Naive thymus-derived CD4-positive, alpha-beta T cell (primary cell): ENCODE measurements around the gene MED10. TPM values are rescaled to one million over a fixed set of nuclear protein-coding genes. Genes with fewer than 3 reads are reported as not detected.

Source experiments
- ATAC-seq: fragments of 150-1000 bp; cut with Tn5 transposase; 2 replicates; pipeline ENCODE4 v1.10.0; 2021; ENCODE audit warnings: mild to moderate bottlenecking, moderate library complexity
- CTCF ChIA-PET: fragments of 350-600 bp; sonication (Branson Sonifier 250); formaldehyde crosslinking; loops from one replicate; lab custom pipeline; 2021; ENCODE audit warnings: antibody characterized with exemption; lab: Charles Lee
- POLR2A ChIA-PET: fragments of 350-600 bp; sonication (Branson Sonifier 250); formaldehyde crosslinking; loops from one replicate; lab custom pipeline; 2021; ENCODE audit warnings: antibody characterized with exemption, inconsistent platforms; lab: Charles Lee
- DNase-seq, 9 donors: peaks; one replicate each; pipeline versions ENCODE4 v3.0.0 to v3.0.0-alpha.2; 2020 to 2022; ENCODE audit warnings: mixed read lengths in 1 of 9
- H3K27ac ChIP-seq: one replicate; pipeline ENCODE4 v1.7.0; 2013; ENCODE audit warnings: mild to moderate bottlenecking, low read depth, low read length, moderate library complexity
- H3K27me3 ChIP-seq, 2 donors: one replicate each; pipeline ENCODE4 v1.7.0; 2013; ENCODE audit warnings: low read length in 2 of 2, mild to moderate bottlenecking in 2 of 2, moderate library complexity in 2 of 2; ENCODE audit not compliant: control insufficient read depth in 2 of 2, insufficient read depth in 2 of 2
- H3K36me3 ChIP-seq, 3 experiments: 1 replicate in 2 of 3; 2 replicates in 1 of 3; pipeline ENCODE4 v1.7.0; 2013; ENCODE audit warnings: low read length in 3 of 3, mild to moderate bottlenecking in 3 of 3, moderate library complexity in 1 of 3; ENCODE audit not compliant: insufficient read depth in 3 of 3, control insufficient read depth in 2 of 3
- H3K4me1 ChIP-seq, 2 donors: one replicate each; pipeline ENCODE4 v1.7.0; 2013; ENCODE audit warnings: low read length in 2 of 2, mild to moderate bottlenecking in 2 of 2, moderate library complexity in 1 of 2; ENCODE audit not compliant: control insufficient read depth in 2 of 2, insufficient read depth in 2 of 2
- H3K4me3 ChIP-seq: 2 replicates; pipeline ENCODE4 v1.7.0; 2013; ENCODE audit warnings: mild to moderate bottlenecking, low read length
- H3K9me3 ChIP-seq, 3 experiments: 1 replicate in 2 of 3; 2 replicates in 1 of 3; pipeline ENCODE4 v1.7.0; 2013; ENCODE audit warnings: low read length in 3 of 3; ENCODE audit not compliant: control insufficient read depth in 2 of 3
- H3K27ac Mint-ChIP-seq, 9 donors: one replicate each; pipeline ENCODE4 v1.8.0; 2020 to 2022; ENCODE audit warnings: mixed read lengths in 9 of 9, mild to moderate bottlenecking in 8 of 9, moderate library complexity in 5 of 9, inconsistent platforms in 2 of 9
- H3K27me3 Mint-ChIP-seq, 5 donors: one replicate each; pipeline ENCODE4 v1.8.0; 2021 to 2022; ENCODE audit warnings: mixed read lengths in 5 of 5, mild to moderate bottlenecking in 1 of 5
- H3K36me3 Mint-ChIP-seq, 5 donors: one replicate each; pipeline ENCODE4 v1.8.0; 2020 to 2022; ENCODE audit warnings: mixed read lengths in 5 of 5, mild to moderate bottlenecking in 3 of 5, inconsistent platforms in 1 of 5
- H3K4me1 Mint-ChIP-seq, 7 donors: one replicate each; pipeline ENCODE4 v1.8.0; 2020 to 2022; ENCODE audit warnings: mixed read lengths in 7 of 7, mild to moderate bottlenecking in 3 of 7, inconsistent platforms in 1 of 7
- H3K4me3 Mint-ChIP-seq, 10 donors: one replicate each; pipeline ENCODE4 v1.8.0; 2020 to 2022; ENCODE audit warnings: mild to moderate bottlenecking in 10 of 10, mixed read lengths in 10 of 10, moderate library complexity in 6 of 10, inconsistent platforms in 2 of 10
- H3K9me3 Mint-ChIP-seq, 11 donors: one replicate each; pipeline ENCODE4 v1.8.0; 2020 to 2022; ENCODE audit warnings: mixed read lengths in 11 of 11, mild to moderate bottlenecking in 4 of 11, inconsistent platforms in 1 of 11, moderate library complexity in 1 of 11
- intact Hi-C, 2 donors: fragments of 100-400 bp; cut with micrococcal nuclease; formaldehyde crosslinking; loops; one replicate each; pipeline ENCODE4 v1.15.1; 2023
- polyA plus RNA-seq, 2 donors: library from polyadenylated mRNA; unstranded; fragments of 300-500 nt; fragmentation: Illumina TruSeq; gene quantifications; one replicate each; pipeline ENCODE4 v1.2.3, GENCODE V29; 2021
- total RNA-seq, 6 experiments: library from RNA in 5 of 6; stranded (reverse) in 5 of 6; gene quantifications; 1 replicate in 5 of 6; 2 replicates in 1 of 6; pipeline ENCODE4 v1.2.3 and lab custom pipeline; 2021 to 2026

The MED10 gene
- total and polyA plus RNA-seq, 7 experiments from 2014 or later = 46.0 to 121 (median 62.2) TPM

GRCh38 chr5:6408260-6408596 lies 29.9 kb upstream of the MED10 start:
- H3K4me1 ChIP-seq = no peaks in the 10 kb centered on the region
- H3K27ac Mint-ChIP-seq = peak overlapping the region in 1 of 9 donors; percentile 36
- peaks cover 0 to 4% (median 0%) of the 10 kb centered on the region in 11 donors for H3K9me3 Mint-ChIP-seq
- H3K27ac ChIP-seq = no peak overlapping the region
- no peak overlapping the region for H3K4me3 Mint-ChIP-seq
- CTCF ChIA-PET = no interaction called here
- POLR2A ChIA-PET = no interaction called here
- peaks cover 0 to 1% (median 0%) of the 10 kb centered on the region in 7 donors for H3K4me1 Mint-ChIP-seq
- H3K36me3 Mint-ChIP-seq = no peaks in the 10 kb centered on the region
- H3K36me3 ChIP-seq = no peaks in the 10 kb centered on the region
- H3K27me3 ChIP-seq = no peaks in the 10 kb centered on the region
- DNase-seq = no peak
- intact Hi-C loops = no loop called here
- H3K9me3 ChIP-seq = no peaks in the 10 kb centered on the region
- H3K27me3 Mint-ChIP-seq = peaks cover 0 to 35% (median 4%) of the 10 kb centered on the region in 5 donors
- ATAC-seq = no peak
- H3K4me3 ChIP-seq = no peak overlapping the region

- Histone ChIP-seq H3K9me3 (no peaks in the 10 kb centered on the region), H3K36me3 (no peaks in the 10 kb centered on the region), H3K27ac (no peak overlapping the region), H3K4me3 (no peak overlapping the region), H3K27me3 (no peaks in the 10 kb centered on the region), H3K4me1 (no peaks in the 10 kb centered on the region)
- POLR2A ChIA-PET = no interaction called here
- peaks cover 0 to 4% (median 0%) of the 10 kb centered on the region in 11 donors for H3K9me3 Mint-ChIP-seq
- H3K4me1 Mint-ChIP-seq = peaks cover 0 to 4% (median 0%) of the 10 kb centered on the region in 7 donors
- DNase-seq (no peak), ATAC-seq (no peak)
- CTCF ChIA-PET = no interaction called here
- no peaks in the 10 kb centered on the region for H3K36me3 Mint-ChIP-seq
- peaks cover 3 to 38% (median 9%) of the 10 kb centered on the region in 5 donors for H3K27me3 Mint-ChIP-seq
- intact Hi-C loops = no loop called here
- no peak overlapping the region for H3K4me3 Mint-ChIP-seq
- no peak overlapping the region for H3K27ac Mint-ChIP-seq
These were observed 29.4 kb upstream of the MED10 start for GRCh38 chr5:6407558-6408259.

- DNase-seq = no peak
- intact Hi-C loops = no loop called here
These were observed 27.2 kb upstream of the MED10 start for GRCh38 chr5:6405591-6405990.

GRCh38 chr5:6404129-6404528 lies 25.8 kb upstream of the MED10 start:
- peaks cover 0 to under 1% (median 0%) of the 10 kb centered on the region in 11 donors for H3K9me3 Mint-ChIP-seq
- H3K27ac ChIP-seq = no peak overlapping the region
- H3K4me1 Mint-ChIP-seq = peaks cover 0 to 4% (median 0%) of the 10 kb centered on the region in 7 donors
- H3K36me3 ChIP-seq = no peaks in the 10 kb centered on the region
- no peak overlapping the region for H3K4me3 Mint-ChIP-seq
- ATAC-seq (no peak), DNase-seq (no peak)
- H3K36me3 Mint-ChIP-seq = no peaks in the 10 kb centered on the region
- intact Hi-C loops = no loop called here
- POLR2A ChIA-PET = no interaction called here
- no peaks in the 10 kb centered on the region for H3K4me1 ChIP-seq
- H3K27me3 ChIP-seq = no peaks in the 10 kb centered on the region
- no peak overlapping the region for H3K4me3 ChIP-seq
- peaks cover 6 to 33% (median 17%) of the 10 kb centered on the region in 5 donors for H3K27me3 Mint-ChIP-seq
- no peaks in the 10 kb centered on the region for H3K9me3 ChIP-seq
- no peak overlapping the region for H3K27ac Mint-ChIP-seq
- CTCF ChIA-PET = no interaction called here

More at GRCh38 chr5:6405591-6405990, 27.2 kb upstream of the MED10 start:
- POLR2A ChIA-PET = no interaction called here
- Mint-ChIP-seq H3K36me3 (no peaks in the 10 kb centered on the region), H3K27ac (no peak overlapping the region), H3K27me3 (peaks cover 10 to 41% (median 12%) of the 10 kb centered on the region in 5 donors), H3K4me3 (no peak overlapping the region), H3K9me3 (peaks cover 0 to 4% (median 0%) of the 10 kb centered on the region in 11 donors), H3K4me1 (peaks cover 0 to 4% (median 0%) of the 10 kb centered on the region in 7 donors)
- no peaks in the 10 kb centered on the region for H3K27me3 ChIP-seq
- H3K36me3 ChIP-seq = no peaks in the 10 kb centered on the region
- CTCF ChIA-PET = no interaction called here
- no peak overlapping the region for H3K27ac ChIP-seq
- H3K4me1 ChIP-seq = no peaks in the 10 kb centered on the region
- no peak overlapping the region for H3K4me3 ChIP-seq
- no peaks in the 10 kb centered on the region for H3K9me3 ChIP-seq
- no peak for ATAC-seq

- ChIA-PET CTCF (no interaction called here), POLR2A (no interaction called here)
- H3K4me1 Mint-ChIP-seq = peaks cover 0 to 4% (median 0%) of the 10 kb centered on the region in 7 donors
These were observed 25.1 kb upstream of the MED10 start for GRCh38 chr5:6403416-6403815.

GRCh38 chr5:6402939-6403338 lies 24.6 kb upstream of the MED10 start:
- Histone ChIP-seq H3K4me3 (no peak overlapping the region), H3K27me3 (no peaks in the 10 kb centered on the region), H3K27ac (no peak overlapping the region), H3K4me1 (no peaks in the 10 kb centered on the region), H3K9me3 (peaks cover 0 to under 1% (median 0%) of the 10 kb centered on the region in 3 experiments), H3K36me3 (no peaks in the 10 kb centered on the region)
- DNase-seq = no peak
- CTCF ChIA-PET = no interaction called here
- no peak for ATAC-seq
- no peak overlapping the region for H3K27ac Mint-ChIP-seq
- H3K4me3 Mint-ChIP-seq = no peak overlapping the region
- peaks cover 4 to 26% (median 16%) of the 10 kb centered on the region in 5 donors for H3K27me3 Mint-ChIP-seq
- no peaks in the 10 kb centered on the region for H3K36me3 Mint-ChIP-seq
- POLR2A ChIA-PET = no interaction called here
- intact Hi-C loops = no loop called here
- peaks cover 0 to 4% (median 0%) of the 10 kb centered on the region in 7 donors for H3K4me1 Mint-ChIP-seq
- H3K9me3 Mint-ChIP-seq = no peaks in the 10 kb centered on the region

More at GRCh38 chr5:6403416-6403815, 25.1 kb upstream of the MED10 start:
- Mint-ChIP-seq H3K4me3 (no peak overlapping the region), H3K27me3 (peaks cover 4 to 29% (median 16%) of the 10 kb centered on the region in 5 donors), H3K27ac (no peak overlapping the region), H3K9me3 (no peaks in the 10 kb centered on the region), H3K36me3 (no peaks in the 10 kb centered on the region)
- DNase-seq (no peak), ATAC-seq (no peak)
- Histone ChIP-seq H3K4me1 (no peaks in the 10 kb centered on the region), H3K27ac (no peak overlapping the region), H3K4me3 (no peak overlapping the region), H3K9me3 (no peaks in the 10 kb centered on the region), H3K36me3 (no peaks in the 10 kb centered on the region), H3K27me3 (no peaks in the 10 kb centered on the region)
- intact Hi-C loops = no loop called here

- POLR2A ChIA-PET = no interaction called here
These were observed 23.1 kb upstream of the MED10 start for GRCh38 chr5:6401410-6401809.

More at GRCh38 chr5:6401410-6401809, 23.1 kb upstream of the MED10 start:
- no peak for ATAC-seq
- intact Hi-C loops = no loop called here
- DNase-seq = no peak
- Mint-ChIP-seq H3K4me1 (peaks cover 0 to 4% (median 0%) of the 10 kb centered on the region in 7 donors), H3K36me3 (peaks cover 0 to 1% (median 0%) of the 10 kb centered on the region in 5 donors), H3K4me3 (no peak overlapping the region), H3K9me3 (peaks cover 0 to 3% (median 0%) of the 10 kb centered on the region in 11 donors), H3K27me3 (peaks cover 4 to 20% (median 16%) of the 10 kb centered on the region in 5 donors), H3K27ac (no peak overlapping the region)
- H3K9me3 ChIP-seq = peaks cover 0 to 3% (median 0%) of the 10 kb centered on the region in 3 experiments
- no peaks in the 10 kb centered on the region for H3K36me3 ChIP-seq
- H3K27ac ChIP-seq = no peak overlapping the region
- no peaks in the 10 kb centered on the region for H3K27me3 ChIP-seq
- no peak overlapping the region for H3K4me3 ChIP-seq
- H3K4me1 ChIP-seq = no peaks in the 10 kb centered on the region
- CTCF ChIA-PET = no interaction called here
